HEK293T (cell line): ENCODE measurements around the gene ATAT1.
"Not testable (repeated sequence)": the region's sequence is repeated elsewhere in the genome, so short reads cannot be mapped to it uniquely, and the experiment has no call there.

Experiments
- CTCF ChIA-PET: fragments of 350-600 bp; formaldehyde crosslinking; extraction: SDS; loops from one replicate; lab custom pipeline; 2021; ENCODE audit warnings: antibody characterized with exemption, inconsistent platforms; lab: Yijun Ruan, JAX
- POLR2A ChIA-PET: fragments of 350-600 bp; formaldehyde crosslinking; extraction: SDS; loops from one replicate; lab custom pipeline; 2020; ENCODE audit warnings: antibody characterized with exemption, inconsistent platforms; lab: Yijun Ruan, JAX
- DNase-seq: peaks from one replicate; pipeline ENCODE4 v3.0.0; 2012; ENCODE audit warnings: mixed read lengths; ENCODE audit errors: extremely low spot score
- ARNT ChIP-seq: fragments of 450-650 bp; IDR thresholded peaks from 2 replicates; pipeline ENCODE4 v1.6.1; 2017; ENCODE audit warnings: mild to moderate bottlenecking
- BHLHE40 ChIP-seq: fragments of 450-650 bp; IDR thresholded peaks from 2 replicates; pipeline ENCODE4 v1.6.1; 2016; ENCODE audit warnings: mild to moderate bottlenecking, moderate library complexity, borderline replicate concordance
- CTBP1 ChIP-seq: fragments of 450-650 bp; IDR thresholded peaks from 2 replicates; pipeline ENCODE4 v1.6.1; 2016; ENCODE audit warnings: borderline replicate concordance
- ELF4 ChIP-seq: fragments of 450-650 bp; IDR thresholded peaks from 2 replicates; pipeline ENCODE4 v1.6.1; 2017; ENCODE audit warnings: antibody characterized with exemption
- FOXA1 ChIP-seq: fragments of 450-650 bp; IDR thresholded peaks from 2 replicates; pipeline ENCODE4 v1.6.1; 2016; ENCODE audit warnings: mild to moderate bottlenecking
- FOXK2 ChIP-seq: fragments of 450-650 bp; IDR thresholded peaks from 2 replicates; pipeline ENCODE4 v1.6.1; 2016; ENCODE audit warnings: mild to moderate bottlenecking
- FOXM1 ChIP-seq: fragments of 450-650 bp; IDR thresholded peaks from 2 replicates; pipeline ENCODE4 v1.6.1; 2017; ENCODE audit warnings: mild to moderate bottlenecking, borderline replicate concordance
- HDGF ChIP-seq: fragments of 450-650 bp; IDR thresholded peaks from 2 replicates; pipeline ENCODE4 v1.6.1; 2017; ENCODE audit warnings: antibody characterized with exemption, borderline replicate concordance
- L3MBTL2 ChIP-seq: fragments of 450-650 bp; conservative IDR thresholded peaks from 2 replicates; pipeline ENCODE4 v1.6.1; 2016; ENCODE audit warnings: mild to moderate bottlenecking
- LEF1 ChIP-seq: fragments of 450-650 bp; IDR thresholded peaks from 2 replicates; pipeline ENCODE4 v1.6.1; 2017; ENCODE audit warnings: mild to moderate bottlenecking, borderline replicate concordance
- NFRKB ChIP-seq: fragments of 450-650 bp; IDR thresholded peaks from 2 replicates; pipeline ENCODE4 v1.6.1; 2016; ENCODE audit warnings: mild to moderate bottlenecking, moderate library complexity
- PKNOX1 ChIP-seq: fragments of 450-650 bp; IDR thresholded peaks from 2 replicates; pipeline ENCODE4 v1.6.1; 2016
- SP1 ChIP-seq: fragments of 450-650 bp; IDR thresholded peaks from 2 replicates; pipeline ENCODE4 v1.6.1; 2017
- SUZ12 ChIP-seq: fragments of 450-650 bp; IDR thresholded peaks from 2 replicates; pipeline ENCODE4 v1.6.1; 2016; ENCODE audit warnings: mild to moderate bottlenecking
- TARDBP ChIP-seq: fragments of 450-650 bp; IDR thresholded peaks from 2 replicates; pipeline ENCODE4 v1.6.1; 2016
- ZNF384 ChIP-seq: fragments of 450-650 bp; IDR thresholded peaks from 2 replicates; pipeline ENCODE4 v1.6.1; 2016

The ATAT1 gene

GRCh38 chr6:30654798-30655742, 28.4 kb downstream of the ATAT1 start:
- ChIA-PET POLR2A (interaction anchor here (0.9 to 1.5 kb wide), 2 partner anchors 18 to 66 kb away, joined by 3 to 5 read pairs; partner anchors contain the start of gene DHX16), CTCF (no interaction called here)
- DNase-seq, result no peak

GRCh38 chr6:30655743-30656094, 29.0 kb downstream of the ATAT1 start:
- CTCF ChIA-PET, result no interaction called here
- TF ChIP-seq SP1, result no peak
- TF ChIP-seq CTBP1, result no peak
- TF ChIP-seq FOXM1, result no peak
- no peak for TF ChIP-seq HDGF
- no peak for TF ChIP-seq L3MBTL2
- TF ChIP-seq ELF4, result no peak
- POLR2A ChIA-PET, result interaction anchor here (1.5 kb wide), 1 partner anchor 66 kb away, joined by 5 read pairs; no protein-coding TSS in a partner anchor
- DNase-seq, result no peak

More at GRCh38 chr6:30654798-30655742, 28.4 kb downstream of the ATAT1 start:
- no peak for TF ChIP-seq LEF1
- no peak for TF ChIP-seq PKNOX1
- TF ChIP-seq FOXA1, result no peak
- TF ChIP-seq SUZ12, result no peak
- no peak for TF ChIP-seq FOXK2
- no peak for TF ChIP-seq ARNT
- TF ChIP-seq BHLHE40, result no peak
- no peak for TF ChIP-seq ELF4
- no peak for TF ChIP-seq L3MBTL2
- TF ChIP-seq HDGF, result no peak
- no peak for TF ChIP-seq CTBP1
- no peak for TF ChIP-seq ZNF384

GRCh38 chr6:30656513-30656912, 29.8 kb downstream of the ATAT1 start:
- CTCF ChIA-PET, result no interaction called here
- POLR2A ChIA-PET, result interaction anchor here (1.0 to 1.5 kb wide), 2 partner anchors 9 to 65 kb away, joined by 3 to 5 read pairs; no protein-coding TSS in a partner anchor
- no peak for DNase-seq
- TF ChIP-seq ARNT (no peak), NFRKB (no peak)

GRCh38 chr6:30657454-30657853, 30.8 kb downstream of the ATAT1 start:
- TF ChIP-seq HDGF, result no peak
- no peak for TF ChIP-seq L3MBTL2
- TF ChIP-seq PKNOX1, result no peak
- no peak for DNase-seq
- ChIA-PET CTCF (interaction anchor here (0.6 kb wide), 1 partner anchor 784 kb away, joined by 4 read pairs; no protein-coding TSS in a partner anchor), POLR2A (no interaction called here)

GRCh38 chr6:30657922-30658321, 31.2 kb downstream of the ATAT1 start:
- CTCF ChIA-PET, DNase-seq, POLR2A ChIA-PET: not testable (repeated sequence)

GRCh38 chr6:30664994-30665767, 38.5 kb downstream of the ATAT1 start:
- POLR2A ChIA-PET, result interaction anchor here (0.8 to 1.5 kb wide), 4 partner anchors 7 to 52 kb away, joined by 3 to 5 read pairs (median 4); partner anchors contain the start of genes DHX16 and MDC1
- DNase-seq, result no peak
- TF ChIP-seq PKNOX1 (no peak), LEF1 (no peak), TARDBP (no peak), SP1 (no peak), HDGF (no peak)
- CTCF ChIA-PET, result no interaction called here

GRCh38 chr6:30666300-30666699, 39.6 kb downstream of the ATAT1 start:
- DNase-seq, CTCF ChIA-PET, POLR2A ChIA-PET: not testable (repeated sequence)
